ENCODE measurements around the gene ARHGAP8. TPM values are rescaled to one million over a fixed set of nuclear protein-coding genes. Genes with fewer than 3 reads are reported as not detected.
"Not testable (repeated sequence)": the region's sequence is repeated elsewhere in the genome, so short reads cannot be mapped to it uniquely, and the experiment has no call there.

Gene ARHGAP8
- total RNA-seq, 2 experiments from 2014 or later = 1.1 TPM

- ATAC-seq = no peak
- Mint-ChIP-seq H3K4me1 (no peaks in the 10 kb centered on the region), H3K27me3 (no peaks in the 10 kb centered on the region)
These were observed 143.1 kb downstream of the ARHGAP8 start for GRCh38 chr22:44895296-44896055.

GRCh38 chr22:44898236-44898635 is 145.9 kb downstream of the ARHGAP8 start:
- H3K27me3 Mint-ChIP-seq = peaks cover 5% of the 10 kb centered on the region
- CTCF ChIA-PET = interaction anchor here (0.6 kb wide), 1 partner anchor 228 kb away, joined by 3 read pairs; no protein-coding TSS in a partner anchor
- H3K9me3 Mint-ChIP-seq (ENCODE audit: low read depth) = peaks cover 5% of the 10 kb centered on the region
- ATAC-seq (no peak), DNase-seq (no peak)
- no peak overlapping the region for H3K27ac Mint-ChIP-seq
- H3K36me3 Mint-ChIP-seq = peaks cover 2% of the 10 kb centered on the region
- H3K4me1 Mint-ChIP-seq = no peaks in the 10 kb centered on the region
- H3K4me3 Mint-ChIP-seq = no peak overlapping the region

More at GRCh38 chr22:44895296-44896055, 143.1 kb downstream of the ARHGAP8 start:
- Mint-ChIP-seq H3K4me3 (no peak overlapping the region), H3K9me3 (ENCODE audit: low read depth) (no peaks in the 10 kb centered on the region), H3K36me3 (no peaks in the 10 kb centered on the region), H3K27ac (no peak overlapping the region)
- CTCF ChIA-PET = no interaction called here
- DNase-seq = no peak

GRCh38 chr22:44901301-44901700 is 148.9 kb downstream of the ARHGAP8 start:
- CTCF ChIA-PET = no interaction called here
- DNase-seq (no peak), ATAC-seq (no peak)
- no peaks in the 10 kb centered on the region for H3K4me1 Mint-ChIP-seq
- H3K27me3 Mint-ChIP-seq = peaks cover 14% of the 10 kb centered on the region
- H3K36me3 Mint-ChIP-seq = peaks cover 2% of the 10 kb centered on the region
- H3K9me3 Mint-ChIP-seq (ENCODE audit: low read depth) = peaks cover 5% of the 10 kb centered on the region
- no peak overlapping the region for H3K27ac Mint-ChIP-seq
- H3K4me3 Mint-ChIP-seq = no peak overlapping the region

GRCh38 chr22:44903164-44903563 is 150.8 kb downstream of the ARHGAP8 start:
- CTCF ChIA-PET; DNase-seq; H3K4me1 Mint-ChIP-seq; H3K36me3 Mint-ChIP-seq; H3K27ac Mint-ChIP-seq; H3K4me3 Mint-ChIP-seq; ATAC-seq; H3K9me3 Mint-ChIP-seq (ENCODE audit: low read depth): not testable (repeated sequence)
- peaks cover 14% of the 10 kb centered on the region for H3K27me3 Mint-ChIP-seq

- H3K4me3 Mint-ChIP-seq; H3K36me3 Mint-ChIP-seq; DNase-seq; H3K4me1 Mint-ChIP-seq; H3K9me3 Mint-ChIP-seq (ENCODE audit: low read depth); H3K27ac Mint-ChIP-seq; CTCF ChIA-PET; ATAC-seq: not testable (repeated sequence)
- peaks cover 14% of the 10 kb centered on the region for H3K27me3 Mint-ChIP-seq
These were observed 152.2 kb downstream of the ARHGAP8 start for GRCh38 chr22:44904492-44905152.

GRCh38 chr22:44906248-44906936 is 154.0 kb downstream of the ARHGAP8 start:
- Mint-ChIP-seq H3K9me3 (ENCODE audit: low read depth) (peaks cover 3% of the 10 kb centered on the region), H3K4me3 (no peak overlapping the region), H3K27ac (no peak overlapping the region), H3K4me1 (no peaks in the 10 kb centered on the region), H3K27me3 (peaks cover 14% of the 10 kb centered on the region), H3K36me3 (peaks cover 2% of the 10 kb centered on the region)
- CTCF ChIA-PET = no interaction called here
- no peak for DNase-seq
- no peak for ATAC-seq

GRCh38 chr22:44906999-44907644 is 154.7 kb downstream of the ARHGAP8 start:
- H3K4me1 Mint-ChIP-seq = no peaks in the 10 kb centered on the region
- ATAC-seq (no peak), DNase-seq (no peak)
- no peak overlapping the region for H3K4me3 Mint-ChIP-seq
- no peaks in the 10 kb centered on the region for H3K36me3 Mint-ChIP-seq
- peaks cover 3% of the 10 kb centered on the region for H3K9me3 Mint-ChIP-seq (ENCODE audit: low read depth)
- CTCF ChIA-PET = no interaction called here
- peaks cover 14% of the 10 kb centered on the region for H3K27me3 Mint-ChIP-seq
- H3K27ac Mint-ChIP-seq = no peak overlapping the region

- Mint-ChIP-seq H3K4me3 (no peak overlapping the region), H3K36me3 (no peaks in the 10 kb centered on the region), H3K4me1 (no peaks in the 10 kb centered on the region), H3K9me3 (ENCODE audit: low read depth) (peaks cover 2% of the 10 kb centered on the region), H3K27me3 (peaks cover 10% of the 10 kb centered on the region), H3K27ac (no peak overlapping the region)
- DNase-seq (no peak), ATAC-seq (no peak)
- CTCF ChIA-PET = no interaction called here
These were observed 155.7 kb downstream of the ARHGAP8 start for GRCh38 chr22:44907765-44908737.

- peaks cover 2% of the 10 kb centered on the region for H3K9me3 Mint-ChIP-seq (ENCODE audit: low read depth)
- no peak overlapping the region for H3K4me3 Mint-ChIP-seq
- no peaks in the 10 kb centered on the region for H3K4me1 Mint-ChIP-seq
- CTCF ChIA-PET = no interaction called here
- peaks cover 7% of the 10 kb centered on the region for H3K27me3 Mint-ChIP-seq
- no peak for ATAC-seq
- H3K27ac Mint-ChIP-seq = no peak overlapping the region
- DNase-seq = no peak
- no peaks in the 10 kb centered on the region for H3K36me3 Mint-ChIP-seq
These were observed 156.9 kb downstream of the ARHGAP8 start for GRCh38 chr22:44909241-44909640.

Other genes starting within 250 kb of the ARHGAP8 start
- 10 to 100 TPM; 20.0 to 35.7 TPM for gene PRR5, start 50.4 kb upstream of the ARHGAP8 start, total RNA-seq